Uterus (tissue), 2 donors: ENCODE measurements around the gene SEMA4C.

Experiments
- CTCF ChIP-seq, 4 experiments: fragments of 200-600 bp in 2 of 4; fragments of 450-650 bp in 2 of 4; sonication (generic) in 2 of 4; IDR thresholded peaks; one replicate each; pipeline ENCODE4 v1.5.1; 2016 to 2019; ENCODE audit warnings: antibody characterized with exemption in 4 of 4, mild to moderate bottlenecking in 2 of 4, moderate library complexity in 1 of 4
- POLR2A ChIP-seq, 2 donors: fragments of 450-650 bp; IDR thresholded peaks; one replicate each; pipeline ENCODE4 v1.6.1; 2016; ENCODE audit warnings: antibody characterized with exemption in 2 of 2, mild to moderate bottlenecking in 1 of 2, moderate library complexity in 1 of 2

GRCh38 chr2:96860065-96861029 lies 9.5 kb downstream of the SEMA4C start:
- TF ChIP-seq CTCF (IDR thresholded peaks at IDR 0.05): no peak
- no peak for TF ChIP-seq POLR2A (IDR thresholded peaks at IDR 0.05)
